ENCODE measurements around the gene ARNT2.
"Not testable (repeated sequence)": the region's sequence is repeated elsewhere in the genome, so short reads cannot be mapped to it uniquely, and the experiment has no call there.

Gene ARNT2

GRCh38 chr15:80404057-80404760 lies at the start of gene ARNT2:
TSS of gene ARNT2 (plus strand) at chr15:80404382. CDS start at chr15:80404516, 134 bp downstream.
- DNase-seq, result peak; percentile 62

- DNase-seq, result peak; percentile 5
Observed at GRCh38 chr15:80367094-80367493, 37.1 kb upstream of the ARNT2 start.

DNA sequence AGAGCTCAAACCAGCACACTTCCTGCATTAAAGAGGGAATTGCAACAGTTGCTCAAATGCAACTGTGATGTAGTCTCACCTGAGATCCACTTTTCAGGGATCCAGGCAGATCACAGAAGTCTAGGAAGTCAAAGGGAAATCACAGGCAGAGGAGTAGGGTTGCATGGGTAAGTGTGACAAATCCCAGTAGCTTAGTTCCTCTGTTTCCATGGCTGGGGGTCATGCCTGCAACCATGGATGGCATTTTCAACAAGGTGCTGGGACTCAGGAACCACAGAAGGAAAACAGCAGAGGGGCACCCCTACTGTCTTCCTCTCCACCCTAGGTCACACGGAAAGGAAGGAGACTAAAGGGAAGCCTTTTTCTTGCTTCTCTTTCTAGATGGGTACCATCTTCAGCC lies 36.5 kb upstream of the ARNT2 start:
- no peak for DNase-seq

- DNase-seq, result no peak
Observed at GRCh38 chr15:80371924-80372323, 32.3 kb upstream of the ARNT2 start.

DNA sequence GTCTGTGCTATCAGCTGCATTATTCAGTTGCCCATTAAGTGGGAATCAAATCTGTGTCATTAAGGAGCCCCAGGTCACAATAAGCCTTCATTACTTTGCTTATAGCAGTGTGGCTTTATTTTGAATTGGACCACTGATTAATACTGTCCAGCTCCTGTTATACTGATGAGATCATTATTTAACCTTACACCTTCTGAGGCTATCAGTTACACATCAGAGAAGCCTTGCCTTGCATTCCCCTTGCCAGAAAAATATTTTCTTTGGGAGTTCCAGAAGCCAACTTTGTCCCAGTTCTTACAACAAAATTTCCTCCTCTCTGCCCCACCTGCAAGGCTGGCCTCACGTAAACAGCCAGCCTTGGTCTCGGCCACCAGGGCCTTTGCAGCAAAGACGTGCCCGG lies 29.7 kb upstream of the ARNT2 start:
- no peak for DNase-seq

- DNase-seq, result no peak
Observed at GRCh38 chr15:80375968-80376891, 28.0 kb upstream of the ARNT2 start.

DNA sequence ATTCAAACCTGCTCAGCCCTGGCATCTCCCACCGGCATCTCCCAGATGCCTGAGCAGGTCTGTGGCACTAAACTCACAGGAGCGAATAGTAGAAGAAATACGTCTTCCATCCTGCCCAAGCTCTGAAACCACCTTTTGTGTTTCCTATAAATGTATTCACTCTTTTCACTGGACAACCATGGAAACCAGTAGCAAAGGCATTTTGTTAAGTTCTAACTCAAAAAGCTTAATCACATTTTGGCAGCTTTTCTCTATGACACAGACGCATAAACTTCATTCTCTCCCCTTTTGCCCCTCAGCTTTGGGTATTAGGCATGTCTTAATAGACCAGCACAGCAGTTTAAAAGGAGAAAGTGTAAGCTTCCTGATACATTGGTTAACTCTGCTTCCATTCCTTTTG lies 24.5 kb upstream of the ARNT2 start:
- DNase-seq, result no peak

DNA sequence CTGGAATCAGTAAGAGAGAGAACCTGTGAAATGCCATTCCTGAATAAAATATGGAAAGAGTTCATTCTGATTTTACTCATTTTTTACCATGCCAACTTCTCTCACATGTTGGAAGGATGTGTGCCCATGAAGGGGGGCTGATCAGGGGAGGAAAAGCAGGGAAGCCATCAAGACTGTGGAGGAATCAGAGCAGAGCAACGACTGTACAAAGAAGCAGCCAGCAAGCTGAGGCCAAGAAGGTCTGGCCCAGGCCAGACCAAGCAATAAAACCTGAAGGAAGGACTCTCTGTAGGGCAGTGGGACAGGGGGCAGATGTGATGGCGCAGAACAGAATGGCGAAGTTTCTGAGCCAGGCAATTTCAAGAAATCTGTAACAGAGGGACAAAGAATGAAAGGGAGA lies 24.0 kb upstream of the ARNT2 start:
- DNase-seq, result no peak

DNA sequence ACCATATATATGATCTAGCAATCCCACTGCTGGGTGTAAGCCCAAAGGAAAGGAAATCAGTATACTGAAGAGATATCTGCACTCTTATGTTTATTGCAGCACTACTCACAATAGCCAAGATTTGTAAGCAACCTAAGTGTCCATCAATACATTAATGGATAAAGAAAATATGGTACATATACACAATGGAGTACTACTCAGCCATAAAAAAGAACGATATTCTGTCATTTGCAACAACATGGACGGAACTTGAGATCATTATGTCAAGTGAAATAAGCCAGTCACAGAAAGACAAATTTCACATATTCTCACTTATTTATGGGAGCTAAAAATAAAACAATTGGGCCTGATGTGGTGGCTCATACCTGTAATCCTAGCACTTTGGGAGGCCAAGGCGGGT lies 21.9 kb upstream of the ARNT2 start:
- DNase-seq, result no peak

DNA sequence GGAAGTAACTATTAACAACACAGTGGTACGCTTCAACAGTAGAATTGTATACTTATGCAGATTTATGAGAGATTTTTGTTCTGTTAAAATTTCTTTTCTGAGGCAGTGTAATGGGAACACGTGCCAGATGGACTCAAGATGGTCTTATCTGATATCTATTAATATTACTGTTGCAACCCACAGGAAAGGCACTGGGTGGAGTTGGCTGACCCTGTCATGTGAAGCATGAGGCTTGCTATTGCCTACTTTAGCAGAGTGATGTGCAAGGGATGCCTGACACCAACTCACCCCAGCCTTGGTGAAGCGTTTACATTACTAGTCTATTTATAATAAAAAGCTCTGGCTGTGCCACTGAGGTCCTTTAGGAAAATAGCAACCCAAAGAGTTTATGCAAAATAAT lies 19.8 kb upstream of the ARNT2 start:
- DNase-seq, result no peak

DNA sequence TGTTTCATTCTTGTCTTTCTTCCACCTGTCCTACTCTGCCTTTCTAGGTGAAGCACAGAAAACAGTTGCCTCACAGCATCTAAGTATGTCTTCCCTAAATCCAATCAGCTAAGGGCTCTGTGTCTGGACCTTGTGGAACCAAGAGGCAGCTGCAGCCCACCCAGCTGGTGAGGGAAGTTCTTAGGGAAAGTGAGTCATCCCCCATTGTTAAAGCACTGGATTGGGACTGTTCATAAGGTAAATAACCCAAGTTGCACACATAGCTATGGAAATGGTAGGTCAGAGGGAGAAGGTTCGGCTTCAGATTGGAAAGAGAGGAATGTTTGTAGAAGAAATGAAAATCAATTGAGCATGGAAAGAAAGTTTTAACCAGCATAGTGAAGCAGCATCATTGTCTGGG lies 18.0 kb upstream of the ARNT2 start:
- no peak for DNase-seq

GRCh38 chr15:80388326-80388725 lies 15.9 kb upstream of the ARNT2 start:
- DNase-seq, result no peak

- no peak for DNase-seq
Observed at GRCh38 chr15:80389370-80389769, 14.8 kb upstream of the ARNT2 start.

DNA sequence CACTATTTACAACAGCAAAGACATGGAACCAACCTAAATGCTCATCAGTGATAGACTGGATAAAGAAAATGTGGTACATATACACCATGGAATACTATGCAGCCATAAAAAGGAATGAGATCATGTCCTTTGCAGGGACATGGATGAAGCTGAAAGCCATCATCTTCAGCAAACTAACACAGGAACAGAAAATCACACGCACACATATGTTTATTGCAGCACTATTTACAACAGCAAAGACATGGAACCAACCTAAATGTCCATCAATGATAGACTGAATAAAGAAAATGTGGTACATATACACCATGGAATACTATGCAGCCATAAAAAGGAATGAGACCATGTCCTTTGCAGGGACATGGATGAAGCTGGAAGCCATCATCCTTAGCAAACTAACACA lies 13.2 kb upstream of the ARNT2 start:
- DNase-seq, result not testable (repeated sequence)

DNA sequence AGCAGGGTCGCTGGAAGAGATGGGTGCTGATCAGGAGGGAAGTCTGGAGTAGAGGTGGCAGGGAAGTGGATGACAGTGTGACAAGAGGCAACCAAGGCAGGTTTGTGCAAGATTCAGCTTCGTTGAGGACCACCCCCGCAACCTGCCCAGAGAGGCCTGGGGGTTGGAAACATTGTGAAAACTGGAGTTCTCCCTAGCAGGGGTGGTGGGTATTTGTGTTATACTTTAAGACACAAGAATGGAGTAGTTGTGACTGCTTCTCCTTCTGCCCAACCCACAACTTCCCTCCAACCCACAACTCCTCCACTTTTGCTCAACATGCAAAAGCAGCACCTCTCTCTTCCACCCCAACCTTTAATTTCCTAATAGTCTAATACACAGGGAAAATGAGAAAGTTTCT lies 8.6 kb upstream of the ARNT2 start:
- DNase-seq, result no peak

GRCh38 chr15:80396096-80396495 lies 8.1 kb upstream of the ARNT2 start:
- DNase-seq, result no peak

- DNase-seq, result no peak
Observed at GRCh38 chr15:80399508-80399907, 4.7 kb upstream of the ARNT2 start.

- DNase-seq, result peak; percentile 2
Observed at GRCh38 chr15:80401456-80401855, 2.7 kb upstream of the ARNT2 start.

DNA sequence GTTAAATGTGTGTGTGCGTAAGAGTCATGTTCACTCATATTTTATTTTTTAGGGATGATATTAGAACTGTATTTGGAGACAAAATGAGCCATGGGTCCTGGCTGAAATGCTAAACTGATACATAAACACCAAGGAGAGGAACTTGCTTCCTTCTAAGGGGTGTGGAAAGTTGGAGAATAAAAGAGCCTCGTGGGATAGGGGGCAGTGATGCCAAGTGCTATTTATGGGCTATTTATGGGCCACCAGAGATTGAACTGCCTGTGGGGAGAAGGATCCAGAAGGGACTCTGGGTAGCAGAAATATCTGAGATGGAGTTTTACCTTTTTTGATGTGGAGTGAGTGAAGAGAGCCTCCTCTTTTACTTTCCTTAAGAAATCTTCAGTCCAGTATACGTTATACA lies 1.8 kb upstream of the ARNT2 start:
- DNase-seq, result no peak

DNA sequence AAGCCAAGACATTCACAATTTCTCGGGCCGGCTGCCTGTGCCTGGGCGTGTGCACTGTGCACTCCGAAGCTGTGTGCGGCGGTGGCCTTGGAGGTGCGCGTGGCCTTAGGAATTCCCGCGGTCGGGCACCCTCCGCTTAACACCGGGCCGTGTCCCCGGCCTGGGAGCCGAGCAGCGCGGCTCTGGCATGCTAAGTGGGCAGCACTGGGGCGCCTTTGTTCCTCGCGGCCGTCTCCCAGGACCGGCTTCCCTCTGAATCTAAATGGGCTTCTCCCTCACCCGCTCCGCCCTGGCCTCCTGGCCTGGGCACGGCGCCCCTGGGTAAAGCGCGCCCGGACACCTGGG lies 498 bp upstream of the ARNT2 start:
- DNase-seq, result peak; percentile 53

DNA sequence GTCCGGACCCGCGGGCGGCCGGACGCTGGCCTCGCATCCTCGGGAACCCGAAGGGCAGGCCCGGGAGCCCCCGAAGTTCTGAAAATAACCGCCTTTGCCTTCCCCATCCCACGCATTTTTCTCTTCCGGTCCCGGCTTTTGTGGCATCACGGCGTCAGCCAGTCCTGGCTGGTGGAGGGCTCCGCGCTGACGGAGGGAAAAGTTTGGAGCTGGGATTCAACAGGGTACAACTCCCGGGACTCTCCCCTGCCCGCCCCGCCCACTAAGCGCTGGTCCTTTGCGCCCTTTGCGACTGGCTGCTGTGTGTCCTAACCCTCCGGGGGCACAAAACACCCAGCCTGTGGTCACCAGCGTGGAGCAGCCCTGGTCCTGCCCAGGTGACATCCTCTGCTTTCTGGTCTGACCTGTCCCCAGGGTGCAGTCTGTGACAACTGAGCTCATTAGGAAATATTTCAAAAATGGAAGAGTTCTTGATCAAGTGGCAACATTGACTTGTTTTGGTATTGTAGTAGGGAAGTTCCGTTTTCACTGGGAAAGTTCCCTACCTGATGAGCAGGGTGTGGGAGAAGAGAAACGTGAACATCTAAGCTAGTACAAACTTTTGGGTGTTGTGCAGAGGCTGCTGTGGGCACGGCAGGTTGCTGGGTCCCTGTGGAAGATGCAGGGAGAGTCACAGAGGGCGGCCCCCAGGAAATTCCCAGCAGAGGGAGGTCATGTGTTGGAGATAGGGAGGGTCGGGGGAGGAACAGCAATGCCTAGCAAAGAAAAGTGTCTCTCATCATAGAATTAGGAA lies 775 bp downstream of the ARNT2 start:
- DNase-seq, result peak; percentile 30

DNA sequence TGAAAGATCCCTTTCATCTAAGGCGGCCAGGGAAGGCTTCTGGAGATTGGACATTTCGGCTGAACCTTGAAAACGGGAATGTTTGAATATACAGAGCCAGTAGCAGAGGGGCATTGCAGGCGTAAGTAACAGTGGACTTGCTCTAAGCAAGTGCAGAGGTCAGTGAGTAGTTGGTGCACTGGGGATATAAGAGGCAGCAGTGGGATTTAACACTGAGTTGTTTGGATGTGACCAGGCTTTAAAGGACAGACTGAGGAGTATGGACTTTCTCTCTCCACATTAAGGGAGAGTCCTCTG lies 1.3 kb downstream of the ARNT2 start:
- DNase-seq, result no peak

DNA sequence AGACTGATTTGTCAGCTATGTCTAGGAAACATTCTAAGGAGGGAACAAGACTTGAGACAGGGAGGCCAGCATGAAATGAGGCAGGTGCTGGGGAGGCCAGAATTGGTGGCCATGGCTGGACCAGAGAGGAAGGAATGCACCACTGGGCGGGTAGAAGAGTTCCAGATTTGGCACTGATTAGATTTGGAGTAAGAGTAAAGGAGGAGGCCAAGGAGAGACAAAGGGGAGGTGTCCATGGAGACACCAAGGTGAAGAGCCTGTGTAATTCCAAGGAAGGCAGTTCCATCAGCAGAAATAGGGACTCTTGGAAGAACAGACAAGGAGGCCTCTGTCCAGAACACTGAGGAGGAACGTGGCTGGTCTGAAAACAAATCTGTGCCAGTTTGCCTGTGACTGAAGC lies 1.8 kb downstream of the ARNT2 start:
- no peak for DNase-seq

- no peak for DNase-seq
Observed at GRCh38 chr15:80411788-80412288, 7.7 kb downstream of the ARNT2 start.
